ENCODE data around the gene ACSL3. TPM values are rescaled to one million over a fixed set of nuclear protein-coding genes. Genes with fewer than 3 reads are reported as not detected.

The ACSL3 gene
- total RNA-seq, 1 donor from 2014 or later, result 144 TPM

DNA sequence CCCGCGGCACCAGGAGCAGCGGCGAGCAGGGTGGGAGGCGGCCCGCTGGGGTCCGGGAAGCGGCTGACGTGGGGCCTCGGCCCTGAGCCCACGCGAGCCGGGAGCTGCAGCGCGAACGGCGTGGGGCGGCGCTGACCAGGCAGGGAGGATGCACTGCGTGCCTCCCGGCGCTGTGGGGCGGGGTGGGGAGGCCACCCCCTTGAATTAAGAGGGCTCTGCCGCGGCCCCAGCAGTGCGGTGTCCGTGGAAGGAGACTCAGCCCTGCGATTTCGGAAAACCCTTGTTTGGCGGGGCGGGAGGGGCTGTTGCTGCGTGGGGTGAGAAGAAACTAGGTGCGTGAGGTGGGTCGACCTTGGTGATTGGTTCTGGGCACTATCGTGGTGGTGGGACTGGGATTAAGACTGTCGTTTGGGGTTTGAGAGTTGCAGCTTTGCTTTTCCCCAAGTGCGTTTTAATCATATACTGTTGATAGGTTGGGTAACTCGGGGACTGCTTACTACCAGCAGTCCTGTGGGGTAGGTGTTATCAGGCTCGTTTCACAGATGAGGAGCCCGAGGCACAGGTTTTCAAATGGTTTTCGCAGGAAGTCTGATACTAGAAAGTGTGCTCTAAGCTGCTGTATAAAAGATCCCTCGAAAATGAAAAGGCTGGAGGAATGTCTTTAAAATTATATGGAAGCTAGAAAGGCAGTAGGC lies 722 bp downstream of the ACSL3 start:
- Histone ChIP-seq H3K4me3 (ENCODE audit: insufficient read depth, low read depth, low read length) (peak overlapping the region; percentile 98), H3K36me3 (ENCODE audit: insufficient read depth, low read length) (no peaks in the 10 kb centered on the region), H3K27ac (ENCODE audit: low read depth, low read length) (peak overlapping the region; percentile 92), H3K9ac (ENCODE audit: low read length) (peak overlapping the region; percentile 98), H3K4me2 (ENCODE audit: low read length) (peak overlapping the region; percentile 93), H3K9me3 (ENCODE audit: insufficient read depth, low read depth, low read length) (no peaks in the 10 kb centered on the region), H4K20me1 (ENCODE audit: insufficient read depth, low read length) (peaks cover 52% of the 10 kb centered on the region), H2AFZ (ENCODE audit: low read depth, low read length) (no peak overlapping the region), H3K27me3 (ENCODE audit: insufficient read depth, low read length) (no peaks in the 10 kb centered on the region), H3K4me1 (ENCODE audit: insufficient read depth, low read length) (peaks cover 31% of the 10 kb centered on the region), H3K79me2 (ENCODE audit: insufficient read depth, low read length) (peaks cover 57% of the 10 kb centered on the region)
- H3K36me3 Mint-ChIP-seq (ENCODE audit: low read depth, unreplicated experiment), result no peaks in the 10 kb centered on the region
- no peaks in the 10 kb centered on the region for H3K9me3 Mint-ChIP-seq (ENCODE audit: unreplicated experiment)
- FAIRE-seq (no peak), DNase-seq (ENCODE audit: low read depth) (no peak)
- no peak overlapping the region for H3K27ac Mint-ChIP-seq (ENCODE audit: unreplicated experiment)
- TF ChIP-seq CTCF (IDR thresholded peaks at IDR 0.05; ENCODE audit: insufficient read depth, low read depth, low read length) (no peak), EZH2 (IDR thresholded peaks at IDR 0.05; ENCODE audit: insufficient read depth, low read length) (no peak)
- no peak overlapping the region for H3K4me3 Mint-ChIP-seq (ENCODE audit: unreplicated experiment)
- H3K27me3 Mint-ChIP-seq (ENCODE audit: low read depth, unreplicated experiment), result no peaks in the 10 kb centered on the region
- H3K4me1 Mint-ChIP-seq (ENCODE audit: low read depth, unreplicated experiment), result peaks cover 10% of the 10 kb centered on the region

DNA sequence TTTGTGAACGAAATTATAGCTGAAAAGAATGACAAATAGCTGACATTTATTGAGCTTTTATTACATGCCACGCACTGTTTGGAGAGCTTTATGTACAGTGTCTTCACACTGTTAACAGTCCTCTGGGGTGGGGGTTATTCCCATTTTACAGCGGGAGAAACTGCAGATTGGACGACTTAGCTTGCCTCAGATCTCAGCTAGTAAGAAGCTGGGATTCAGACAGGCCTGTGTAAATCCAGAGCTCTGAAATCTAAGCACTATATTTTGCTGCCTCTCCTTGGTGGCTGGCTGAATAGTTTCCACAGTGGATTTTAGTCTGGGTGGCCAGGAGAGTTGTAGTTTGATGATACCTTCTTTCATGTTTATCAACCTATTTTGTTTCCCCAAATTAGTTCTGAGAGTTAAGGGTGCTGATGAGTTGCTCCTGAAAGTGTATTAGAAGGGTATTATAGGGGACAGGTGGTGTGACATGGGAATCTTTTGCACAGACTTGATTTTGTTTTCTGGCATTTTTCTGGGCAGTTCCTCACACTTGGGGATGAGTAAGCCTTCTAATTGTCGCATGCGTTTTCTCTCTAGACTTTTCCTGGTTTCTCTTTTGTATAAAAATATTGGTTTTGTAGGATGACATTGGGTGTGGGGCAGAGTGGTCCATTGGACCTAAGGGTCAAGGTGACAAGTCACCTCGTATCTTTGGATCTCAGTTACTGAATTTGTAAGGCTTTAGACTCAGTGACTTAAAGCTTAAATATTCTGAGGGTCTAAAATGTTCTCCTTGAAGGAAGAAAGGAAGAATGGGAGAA lies 1.5 kb downstream of the ACSL3 start:
- Histone ChIP-seq H3K36me3 (ENCODE audit: insufficient read depth, low read length) (no peaks in the 10 kb centered on the region), H4K20me1 (ENCODE audit: insufficient read depth, low read length) (peaks cover 58% of the 10 kb centered on the region), H3K4me3 (ENCODE audit: insufficient read depth, low read depth, low read length) (peak overlapping the region; percentile 98), H3K79me2 (ENCODE audit: insufficient read depth, low read length) (peaks cover 64% of the 10 kb centered on the region), H2AFZ (ENCODE audit: low read depth, low read length) (no peak overlapping the region), H3K27me3 (ENCODE audit: insufficient read depth, low read length) (no peaks in the 10 kb centered on the region), H3K9ac (ENCODE audit: low read length) (peak overlapping the region; percentile 98), H3K27ac (ENCODE audit: low read depth, low read length) (peak overlapping the region; percentile 92), H3K4me1 (ENCODE audit: insufficient read depth, low read length) (peaks cover 31% of the 10 kb centered on the region), H3K4me2 (ENCODE audit: low read length) (peak overlapping the region; percentile 93), H3K9me3 (ENCODE audit: insufficient read depth, low read depth, low read length) (no peaks in the 10 kb centered on the region)
- TF ChIP-seq EZH2 (IDR thresholded peaks at IDR 0.05; ENCODE audit: insufficient read depth, low read length) (no peak), CTCF (IDR thresholded peaks at IDR 0.05; ENCODE audit: insufficient read depth, low read depth, low read length) (no peak)
- Mint-ChIP-seq H3K4me1 (ENCODE audit: low read depth, unreplicated experiment) (peaks cover 10% of the 10 kb centered on the region), H3K4me3 (ENCODE audit: unreplicated experiment) (no peak overlapping the region), H3K27ac (ENCODE audit: unreplicated experiment) (no peak overlapping the region), H3K27me3 (ENCODE audit: low read depth, unreplicated experiment) (no peaks in the 10 kb centered on the region), H3K36me3 (ENCODE audit: low read depth, unreplicated experiment) (no peaks in the 10 kb centered on the region), H3K9me3 (ENCODE audit: unreplicated experiment) (no peaks in the 10 kb centered on the region)
- no peak for DNase-seq (ENCODE audit: low read depth)
- no peak for FAIRE-seq

Measured in astrocyte (in vitro differentiated cells and primary cell).